HT1080 (cell line): ENCODE data around the gene ROBO4. TPM values are rescaled to one million over a fixed set of nuclear protein-coding genes. Genes with fewer than 3 reads are reported as not detected.

Source experiments
- DNase-seq: peaks from one replicate; pipeline ENCODE4 v3.0.0-alpha.2; 2015; ENCODE audit warnings: low read depth
- polyA plus RNA-seq, 2 experiments: library from polyadenylated mRNA; depleted of rRNA; stranded (reverse); fragments of >200 nt; gene quantifications; 2 replicates each; pipeline ENCODE4 v1.2.3, GENCODE V29; 2015
- total RNA-seq: library from RNA; depleted of rRNA; stranded (reverse); fragments of >200 nt; shearing (Covaris generic); gene quantifications from 2 replicates; pipeline ENCODE4 v1.2.3, GENCODE V29; 2014; rRNA removed

ROBO4 gene
- total RNA-seq = 21.1 and 25.0 TPM in 2 replicates
- polyA plus RNA-seq (2015; cell fraction: cytosol; rRNA removed) = 17.4 and 19.7 TPM in 2 replicates
- polyA plus RNA-seq (2015; cell fraction: nucleus; rRNA removed) = 46.3 and 51.6 TPM in 2 replicates

GRCh38 chr11:124897674-124898262, at the start of gene ROBO4:
ROBO4 (minus strand) TSS chr11:124897865; CDS start chr11:124897795, 70 bp downstream.
- peak; percentile 61 for DNase-seq

DNA sequence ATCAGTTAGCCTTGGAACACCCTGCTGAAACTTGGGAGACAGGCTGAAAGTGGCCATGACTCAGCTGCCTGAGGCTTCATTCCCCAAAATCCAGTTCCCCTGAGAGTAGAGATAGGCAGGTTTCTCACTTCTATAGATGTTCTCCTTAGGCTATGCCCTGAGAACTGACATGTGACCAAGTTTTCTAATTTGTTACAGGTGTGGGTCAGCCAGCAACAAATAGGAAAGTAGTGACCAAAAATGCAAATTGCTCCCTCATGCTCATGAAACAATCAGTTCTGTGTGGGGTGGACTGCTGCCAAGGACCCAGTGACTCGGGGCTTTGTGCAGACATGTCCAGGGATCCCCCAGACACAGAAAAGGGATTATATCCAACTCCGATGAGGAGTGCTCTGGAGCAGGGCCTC, 49.1 kb upstream of the ROBO4 start:
- no peak for DNase-seq

DNA sequence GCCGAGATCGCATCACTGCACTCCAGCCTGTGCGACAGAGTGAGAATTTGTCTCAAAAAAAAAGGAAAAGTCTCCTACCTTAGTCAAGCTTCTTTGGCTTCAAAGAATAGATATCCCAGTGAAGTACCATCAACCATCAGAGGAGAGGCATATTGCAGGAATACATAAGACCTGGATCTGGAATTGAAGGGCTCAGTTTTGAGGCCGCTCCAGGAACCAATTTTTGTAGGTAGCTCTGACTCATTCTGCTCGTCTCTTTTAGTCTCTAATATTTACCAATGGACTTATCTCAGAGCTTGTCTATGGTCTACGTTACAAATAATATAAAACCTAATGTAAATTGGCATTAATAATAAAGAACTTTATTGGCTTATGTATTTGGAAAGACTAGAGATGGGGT, 48.2 kb upstream of the ROBO4 start:
- no peak for DNase-seq

DNA sequence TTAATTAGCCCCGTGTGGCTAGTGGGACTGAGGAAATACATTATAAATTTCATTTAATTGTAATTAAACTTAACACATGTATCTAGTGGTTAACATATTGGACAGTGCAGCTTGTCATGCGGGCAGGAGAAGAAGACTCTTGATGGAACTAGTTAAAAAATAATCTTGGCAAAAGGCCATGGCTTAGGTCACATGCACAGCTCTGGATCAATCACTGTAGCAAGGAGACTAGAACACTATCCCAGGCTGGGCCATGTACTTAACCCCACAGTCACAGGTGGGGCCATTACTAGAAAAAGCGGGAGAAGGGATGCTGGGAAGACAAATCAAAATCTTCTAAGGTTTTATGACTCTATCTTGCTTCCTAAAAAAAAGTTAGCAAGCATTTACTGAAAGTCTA, 46.9 kb upstream of the ROBO4 start:
- DNase-seq = no peak

DNA sequence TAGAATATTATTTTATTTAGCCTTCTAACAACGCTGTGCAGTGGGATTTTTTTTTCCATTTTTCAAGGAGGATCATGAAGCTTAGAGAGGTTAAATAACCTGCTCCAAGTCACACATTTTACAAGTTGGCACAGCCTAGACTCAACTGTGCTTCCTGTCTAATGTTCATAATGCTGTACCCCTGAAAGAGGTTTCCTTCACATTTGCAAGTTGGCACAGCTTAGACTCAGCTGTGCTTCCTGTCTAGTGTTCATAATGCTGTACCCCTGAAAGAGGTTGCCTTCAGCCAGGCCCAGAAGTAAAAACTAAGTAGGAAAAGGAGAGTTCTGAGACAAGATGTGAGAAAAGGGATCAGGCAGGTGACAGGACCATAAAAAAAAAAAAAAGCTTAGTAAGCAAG, 46.1 kb upstream of the ROBO4 start:
- no peak for DNase-seq

DNA sequence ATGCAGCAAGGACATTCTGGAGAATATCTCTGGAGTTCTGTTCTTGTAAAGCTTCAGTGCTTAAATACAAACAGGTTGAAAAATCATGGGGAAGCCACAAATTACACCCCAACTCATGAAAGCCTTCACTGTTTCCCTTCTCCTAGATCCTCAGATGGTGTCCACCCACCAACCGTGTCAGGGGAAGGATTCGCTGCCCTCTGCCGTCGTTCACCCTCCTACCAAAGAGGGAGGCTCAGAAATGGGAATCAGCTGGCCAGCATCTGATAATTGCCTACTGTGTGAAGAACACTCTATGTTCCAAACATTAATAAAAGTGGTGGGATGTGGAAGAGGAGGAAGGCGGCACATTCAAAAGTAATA, 45.6 kb upstream of the ROBO4 start:
- DNase-seq = no peak

- DNase-seq = no peak
These were observed 45.0 kb upstream of the ROBO4 start for GRCh38 chr11:124942466-124943253.

DNA sequence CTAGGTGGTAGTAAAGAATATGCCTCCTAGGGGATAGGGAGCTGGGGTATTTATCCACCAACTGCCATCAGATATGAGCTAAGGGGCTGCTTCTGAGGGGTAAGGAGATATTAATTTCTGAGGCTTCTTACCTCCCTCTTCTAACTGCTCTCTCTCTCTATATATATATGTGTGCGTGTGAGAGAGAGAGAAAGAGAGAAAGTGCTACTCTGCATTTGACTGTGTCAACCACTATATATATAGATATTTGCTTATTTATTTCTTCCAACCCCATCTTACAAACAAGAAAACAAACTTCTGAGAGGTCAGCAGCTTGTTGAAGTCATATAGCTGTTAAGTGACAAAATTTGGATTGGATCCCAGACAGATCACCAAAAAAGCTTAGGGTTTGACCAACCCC, 44.0 kb upstream of the ROBO4 start:
- no peak for DNase-seq

- DNase-seq = no peak
These were observed 41.3 kb upstream of the ROBO4 start for GRCh38 chr11:124938970-124939369.

DNA sequence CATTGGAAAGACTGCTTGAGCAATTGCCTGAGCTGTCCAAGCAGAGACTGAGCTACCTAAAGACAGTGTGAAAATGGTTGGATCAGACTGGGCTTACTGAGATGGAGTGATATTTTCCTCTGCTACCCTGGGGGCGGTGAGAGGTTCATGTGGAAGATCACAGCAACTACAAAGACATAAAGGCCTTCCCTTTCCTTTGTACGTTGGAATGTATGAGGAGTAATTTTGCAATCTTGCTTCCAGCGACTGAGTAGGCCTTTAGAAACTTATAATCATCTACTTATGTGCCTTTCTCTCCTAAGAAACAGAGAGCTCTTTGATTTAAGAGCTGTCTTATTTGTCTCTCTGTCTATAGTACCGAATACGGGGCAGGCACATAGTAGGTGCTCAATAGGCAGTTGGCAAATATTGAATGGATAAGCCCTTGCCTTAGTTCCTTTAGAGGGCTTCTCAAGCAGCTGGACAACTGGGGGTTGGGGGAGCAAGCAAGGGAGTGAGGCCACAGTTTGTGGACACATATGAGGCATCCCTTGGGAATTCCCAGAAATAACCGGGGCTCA, 40.6 kb upstream of the ROBO4 start:
- no peak for DNase-seq

- no peak for DNase-seq
These were observed 39.8 kb upstream of the ROBO4 start for GRCh38 chr11:124937336-124937935.

DNA sequence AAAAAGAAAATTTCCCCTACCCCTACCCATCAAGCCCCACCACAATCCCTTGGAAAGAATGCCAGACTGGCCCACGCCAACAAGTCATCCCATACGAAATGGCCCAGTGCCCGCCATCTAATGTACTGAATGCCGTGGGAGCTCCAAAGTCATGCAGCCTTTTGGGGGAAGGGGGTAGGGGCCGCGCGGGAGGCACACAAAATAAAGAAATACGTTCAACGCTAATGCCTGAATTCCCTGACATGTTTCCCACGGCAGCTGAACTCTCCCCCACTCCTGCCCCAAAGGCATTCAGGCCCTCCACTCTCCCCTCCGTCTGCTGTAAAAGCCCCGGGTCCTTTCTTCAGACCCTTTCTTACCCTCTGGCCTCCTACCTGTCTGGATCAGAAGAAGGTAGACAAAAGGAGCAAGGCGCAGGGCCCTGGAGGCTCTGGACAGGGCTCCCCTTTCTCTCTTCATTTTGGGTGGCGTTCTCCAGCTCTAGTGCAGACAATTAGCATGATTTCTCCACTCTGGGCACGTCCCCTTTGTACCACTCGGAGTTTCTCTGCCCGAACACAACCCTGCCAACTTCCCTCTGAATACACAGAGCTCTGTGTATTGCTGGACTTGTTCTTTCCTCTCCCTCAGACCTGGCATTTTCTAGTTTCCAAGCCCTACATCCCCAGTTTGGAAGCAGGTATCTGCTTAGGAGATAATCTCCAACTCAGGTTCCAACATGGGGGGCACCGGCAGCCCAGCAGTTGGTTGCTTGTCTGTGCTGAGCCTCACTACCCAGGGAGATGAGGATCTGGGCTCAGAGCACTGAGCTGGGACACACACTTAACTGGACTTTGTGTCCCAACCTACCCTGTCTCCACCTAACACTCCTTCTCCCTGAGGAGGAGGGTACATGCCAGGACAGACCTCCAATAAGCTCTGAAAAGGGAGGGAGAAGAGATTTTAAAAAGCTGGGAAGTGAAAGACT, 38.2 kb upstream of the ROBO4 start, which contains the start of gene HEPACAM:
HEPACAM (minus strand) TSS at position 500 of the 967 bp plus-strand sequence; CDS start at position 459, 41 bp downstream.
- no peak for DNase-seq

DNA sequence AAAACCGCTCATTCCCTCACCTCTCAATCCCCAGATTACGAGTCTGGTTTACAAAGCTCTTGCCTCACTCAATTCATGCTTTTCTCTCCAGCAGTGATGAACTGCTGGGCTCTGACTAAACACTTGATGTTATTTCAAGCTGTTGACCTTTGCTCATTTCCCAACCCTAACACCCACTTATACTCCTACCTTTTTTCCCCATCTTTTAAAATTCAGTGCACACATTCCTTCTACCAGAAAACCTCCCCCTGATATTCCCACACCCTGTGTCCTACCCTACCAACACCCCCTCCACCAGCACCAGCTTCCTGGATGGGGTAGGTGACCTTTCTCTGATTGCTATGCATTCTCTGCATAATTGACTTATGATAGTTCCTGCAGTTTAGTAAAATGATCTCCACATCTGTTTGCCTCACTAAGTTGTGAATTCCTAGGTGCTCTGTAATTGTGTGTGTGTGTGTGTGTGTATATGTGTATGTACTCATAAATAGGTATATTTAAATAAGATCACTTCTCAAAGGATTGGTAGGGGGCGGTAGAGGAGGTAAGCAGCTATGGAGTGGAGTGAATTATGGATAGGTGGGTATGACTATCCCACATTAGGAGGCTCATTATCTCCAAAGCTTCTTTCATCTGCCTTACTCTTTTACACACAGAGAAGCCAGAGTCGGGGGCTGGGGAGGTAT, 37.3 kb upstream of the ROBO4 start:
- peak; percentile 74 for DNase-seq

DNA sequence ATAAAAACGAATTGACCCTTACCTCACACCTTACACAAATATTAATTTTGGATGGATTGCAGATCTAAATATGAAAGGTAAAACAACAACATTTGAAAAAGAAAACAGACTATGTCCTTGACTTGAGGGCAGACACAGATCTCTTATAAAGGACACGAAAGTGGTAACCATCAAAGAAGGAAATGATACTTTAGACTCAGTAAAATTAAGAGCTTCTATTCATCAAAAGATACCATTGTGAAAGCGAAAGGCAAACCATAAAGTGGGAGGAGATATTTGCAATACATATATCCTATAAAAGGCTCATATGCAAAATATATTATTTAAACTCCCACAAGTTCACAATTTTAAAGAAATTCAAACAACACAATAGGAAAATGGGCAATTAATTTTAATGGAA, 33.1 kb upstream of the ROBO4 start:
- no peak for DNase-seq

DNA sequence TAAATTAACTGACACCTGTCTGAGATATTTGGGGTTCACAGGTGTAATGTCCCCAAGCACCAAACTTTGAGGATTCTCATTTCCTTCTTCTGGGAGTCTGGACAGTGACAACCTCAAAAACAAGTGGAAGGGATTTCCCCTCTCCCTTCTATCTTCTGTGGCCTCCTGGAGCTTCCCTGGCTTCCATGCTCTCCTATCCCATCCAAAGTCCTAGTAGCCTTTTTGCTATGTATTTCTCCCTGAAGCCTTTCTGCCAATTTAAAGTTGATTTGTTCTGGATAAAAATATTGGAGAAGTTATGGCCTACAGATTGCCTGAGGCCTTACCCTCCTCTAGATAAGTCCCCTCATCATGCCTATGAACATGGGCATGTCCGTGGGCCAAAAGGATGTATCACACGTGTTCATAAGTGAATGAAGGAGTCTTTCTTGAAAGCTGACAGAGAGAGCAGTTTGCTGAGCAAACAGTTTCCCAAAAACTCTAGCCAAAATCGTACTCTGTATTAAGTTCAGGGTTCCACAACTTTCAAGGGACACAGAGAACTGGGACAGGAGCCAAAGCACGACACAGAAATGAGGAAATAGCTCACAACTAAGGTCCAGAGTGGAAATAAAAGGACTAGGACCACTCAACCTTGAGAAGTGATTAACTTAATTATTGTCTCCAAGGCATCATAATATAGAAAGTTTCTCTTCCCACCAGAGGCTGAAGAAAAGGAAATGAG, 31.4 kb upstream of the ROBO4 start:
- no peak for DNase-seq

GRCh38 chr11:124923296-124923695, 25.6 kb upstream of the ROBO4 start:
- DNase-seq = no peak

- DNase-seq = no peak
These were observed 25.2 kb upstream of the ROBO4 start for GRCh38 chr11:124922831-124923230.

DNA sequence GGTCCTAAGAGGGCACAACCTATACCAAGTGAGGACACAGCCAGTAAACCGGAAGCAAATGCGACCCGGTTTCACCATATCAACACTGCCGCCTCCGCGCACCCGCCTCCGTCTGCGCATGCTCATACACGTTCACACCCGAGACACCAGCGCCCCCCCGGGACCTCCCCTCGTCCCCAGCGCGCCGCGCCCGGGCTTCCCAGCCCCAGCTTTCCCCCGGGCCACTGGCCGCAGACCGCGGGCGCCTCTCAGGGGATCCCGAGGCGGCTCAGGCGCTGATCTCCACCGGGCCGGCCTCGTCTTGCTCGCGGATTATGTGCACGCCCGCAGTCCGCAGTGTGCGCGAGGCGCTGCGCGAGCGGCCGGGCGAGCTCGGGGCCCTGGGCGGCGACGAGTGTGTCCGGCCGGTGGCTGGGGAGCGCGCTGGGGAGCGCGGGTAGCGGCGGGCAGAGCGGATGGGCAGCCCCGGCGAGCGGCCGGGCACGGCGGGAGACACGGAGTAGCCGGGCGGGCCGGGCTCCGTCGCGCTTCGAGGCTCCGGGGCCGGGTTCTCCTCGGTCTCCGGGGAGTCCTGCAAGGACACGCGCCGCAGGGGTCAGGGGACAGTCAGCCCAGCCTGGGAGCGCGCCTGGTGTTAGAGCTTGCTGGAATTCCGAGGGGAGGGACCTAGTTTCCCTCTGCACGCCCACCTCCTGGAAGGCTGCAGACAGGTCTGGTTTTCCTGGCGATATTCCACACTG, 23.4 kb upstream of the ROBO4 start:
- DNase-seq = no peak

GRCh38 chr11:124920356-124920755, 22.7 kb upstream of the ROBO4 start:
- DNase-seq = no peak
